Measurements from ENCODE around the gene CLIC6.
"Not testable (repeated sequence)": the region's sequence is repeated elsewhere in the genome, so short reads cannot be mapped to it uniquely, and the experiment has no call there.

The CLIC6 gene

GRCh38 chr21:34653522-34653921 is 15.3 kb upstream of the CLIC6 start:
- no peak overlapping the region for H3K4me3 ChIP-seq (ENCODE audit: extremely low read depth, insufficient read depth, low read length, poor library complexity, severe bottlenecking)
- H3K9me3 ChIP-seq (ENCODE audit: control insufficient read depth, low read length) = peaks cover 6% of the 10 kb centered on the region
- no peaks in the 10 kb centered on the region for H3K36me3 ChIP-seq (ENCODE audit: control insufficient read depth, insufficient read depth, low read length)
- WGBS, 2 experiments (ENCODE audit: insufficient coverage in 2 of 2) = 76 to 95% methylated on average over 3 to 5 of the region's 6 CpGs
- H3K4me1 ChIP-seq (ENCODE audit: control insufficient read depth, insufficient read depth, low read length, poor library complexity, severe bottlenecking) = no peaks in the 10 kb centered on the region
- no peak overlapping the region for H3K27ac ChIP-seq (ENCODE audit: low read depth, low read length, severe bottlenecking)

DNA sequence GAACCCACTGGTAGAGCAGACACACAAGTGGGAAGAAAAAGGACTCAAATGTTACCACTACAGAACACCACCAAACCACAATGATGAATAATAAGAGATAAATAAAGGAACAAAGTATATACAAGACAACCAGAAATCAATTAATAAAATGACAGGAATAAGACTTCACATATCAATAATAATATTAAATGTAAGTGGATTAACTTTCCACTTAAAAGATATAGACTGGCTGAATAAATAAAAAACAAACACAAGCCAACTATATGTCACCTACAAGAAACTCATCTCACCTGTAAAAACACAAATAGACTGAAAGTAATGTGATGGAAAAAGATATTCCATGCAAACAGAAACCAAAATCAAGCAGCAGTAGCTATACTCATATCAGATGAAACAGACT is 6.9 kb upstream of the CLIC6 start:
- H3K27ac ChIP-seq (ENCODE audit: low read depth, low read length, severe bottlenecking) = no peak overlapping the region
- no peaks in the 10 kb centered on the region for H3K9me3 ChIP-seq (ENCODE audit: control insufficient read depth, low read length)
- no peaks in the 10 kb centered on the region for H3K4me1 ChIP-seq (ENCODE audit: control insufficient read depth, insufficient read depth, low read length, poor library complexity, severe bottlenecking)
- H3K4me3 ChIP-seq (ENCODE audit: extremely low read depth, insufficient read depth, low read length, poor library complexity, severe bottlenecking) = no peak overlapping the region
- H3K36me3 ChIP-seq (ENCODE audit: control insufficient read depth, insufficient read depth, low read length) = no peaks in the 10 kb centered on the region

- no peak overlapping the region for H3K4me3 ChIP-seq (ENCODE audit: extremely low read depth, insufficient read depth, low read length, poor library complexity, severe bottlenecking)
- no peaks in the 10 kb centered on the region for H3K36me3 ChIP-seq (ENCODE audit: control insufficient read depth, insufficient read depth, low read length)
- no peak overlapping the region for H3K27ac ChIP-seq (ENCODE audit: low read depth, low read length, severe bottlenecking)
- 94 to 100% methylated on average over 2 of the region's 3 CpGs for WGBS, 2 experiments (ENCODE audit: insufficient coverage in 2 of 2)
- no peaks in the 10 kb centered on the region for H3K4me1 ChIP-seq (ENCODE audit: control insufficient read depth, insufficient read depth, low read length, poor library complexity, severe bottlenecking)
- no peaks in the 10 kb centered on the region for H3K9me3 ChIP-seq (ENCODE audit: control insufficient read depth, low read length)
Observed at GRCh38 chr21:34667761-34668160, 1.0 kb upstream of the CLIC6 start.

DNA sequence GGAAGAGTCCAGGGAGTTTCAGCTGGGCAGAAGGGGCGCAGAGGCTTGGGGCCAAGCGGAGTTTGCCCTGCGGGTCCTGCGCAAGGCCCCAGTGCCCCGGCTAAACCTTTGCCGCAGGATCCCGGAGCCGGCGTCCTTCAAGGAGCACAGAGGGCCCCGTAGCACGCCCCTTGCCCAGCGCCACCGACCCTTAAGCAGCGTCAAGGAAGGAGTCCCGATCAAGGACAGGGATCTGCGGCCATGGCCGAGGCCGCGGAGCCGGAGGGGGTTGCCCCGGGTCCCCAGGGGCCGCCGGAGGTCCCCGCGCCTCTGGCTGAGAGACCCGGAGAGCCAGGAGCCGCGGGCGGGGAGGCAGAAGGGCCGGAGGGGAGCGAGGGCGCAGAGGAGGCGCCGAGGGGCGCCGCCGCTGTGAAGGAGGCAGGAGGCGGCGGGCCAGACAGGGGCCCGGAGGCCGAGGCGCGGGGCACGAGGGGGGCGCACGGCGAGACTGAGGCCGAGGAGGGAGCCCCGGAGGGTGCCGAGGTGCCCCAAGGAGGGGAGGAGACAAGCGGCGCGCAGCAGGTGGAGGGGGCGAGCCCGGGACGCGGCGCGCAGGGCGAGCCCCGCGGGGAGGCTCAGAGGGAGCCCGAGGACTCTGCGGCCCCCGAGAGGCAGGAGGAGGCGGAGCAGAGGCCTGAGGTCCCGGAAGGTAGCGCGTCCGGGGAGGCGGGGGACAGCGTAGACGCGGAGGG is 520 bp downstream of the CLIC6 start:
- Histone ChIP-seq H3K27ac (ENCODE audit: low read depth, low read length, severe bottlenecking) (no peak overlapping the region), H3K4me3 (ENCODE audit: extremely low read depth, insufficient read depth, low read length, poor library complexity, severe bottlenecking) (peak overlapping the region; percentile 44), H3K36me3 (ENCODE audit: control insufficient read depth, insufficient read depth, low read length) (no peaks in the 10 kb centered on the region), H3K9me3 (ENCODE audit: control insufficient read depth, low read length) (no peaks in the 10 kb centered on the region), H3K4me1 (ENCODE audit: control insufficient read depth, insufficient read depth, low read length, poor library complexity, severe bottlenecking) (no peaks in the 10 kb centered on the region)
- WGBS, 2 experiments (ENCODE audit: insufficient coverage in 2 of 2) = 1 to 2% methylated on average over 55 to 68 of the region's 74 CpGs

- H3K4me1 ChIP-seq (ENCODE audit: control insufficient read depth, insufficient read depth, low read length, poor library complexity, severe bottlenecking); H3K27ac ChIP-seq (ENCODE audit: low read depth, low read length, severe bottlenecking); H3K36me3 ChIP-seq (ENCODE audit: control insufficient read depth, insufficient read depth, low read length); H3K9me3 ChIP-seq (ENCODE audit: control insufficient read depth, low read length): not testable (repeated sequence)
- 1% methylated on average over 27 to 31 of the region's 46 CpGs for WGBS, 2 experiments (ENCODE audit: insufficient coverage in 2 of 2)
- peak overlapping the region; percentile 44 for H3K4me3 ChIP-seq (ENCODE audit: extremely low read depth, insufficient read depth, low read length, poor library complexity, severe bottlenecking)
Observed at GRCh38 chr21:34669880-34670219, 1.1 kb downstream of the CLIC6 start.

- no peaks in the 10 kb centered on the region for H3K36me3 ChIP-seq (ENCODE audit: control insufficient read depth, insufficient read depth, low read length)
- H3K4me3 ChIP-seq (ENCODE audit: extremely low read depth, insufficient read depth, low read length, poor library complexity, severe bottlenecking) = peak overlapping the region; percentile 44
- WGBS, 2 experiments (ENCODE audit: insufficient coverage in 2 of 2) = 2% methylated on average over 45 to 64 of the region's 70 CpGs
- H3K27ac ChIP-seq (ENCODE audit: low read depth, low read length, severe bottlenecking) = no peak overlapping the region
- H3K9me3 ChIP-seq (ENCODE audit: control insufficient read depth, low read length) = no peaks in the 10 kb centered on the region
- H3K4me1 ChIP-seq (ENCODE audit: control insufficient read depth, insufficient read depth, low read length, poor library complexity, severe bottlenecking) = no peaks in the 10 kb centered on the region
Observed at GRCh38 chr21:34670220-34670961, 1.6 kb downstream of the CLIC6 start.

DNA sequence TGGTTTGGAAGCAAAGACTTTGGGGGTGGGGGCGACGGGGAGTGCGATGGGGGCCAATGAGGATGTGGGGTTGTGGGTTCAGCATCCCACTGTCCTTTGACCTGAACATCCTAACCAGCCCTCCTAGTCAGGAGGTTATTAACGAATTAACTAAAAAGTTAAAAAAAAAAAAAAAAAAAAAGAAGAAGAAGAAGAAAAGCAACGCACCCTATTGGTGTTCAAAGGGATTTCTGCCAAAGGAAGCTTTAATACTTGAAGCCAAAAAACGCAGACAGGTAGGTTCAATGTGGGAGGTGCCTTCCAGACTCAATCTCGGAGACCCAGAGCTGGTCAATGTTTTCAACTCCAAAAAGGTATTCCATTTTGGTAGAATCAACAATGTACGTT is 2.2 kb downstream of the CLIC6 start:
- Histone ChIP-seq H3K4me1 (ENCODE audit: control insufficient read depth, insufficient read depth, low read length, poor library complexity, severe bottlenecking) (no peaks in the 10 kb centered on the region), H3K9me3 (ENCODE audit: control insufficient read depth, low read length) (no peaks in the 10 kb centered on the region), H3K4me3 (ENCODE audit: extremely low read depth, insufficient read depth, low read length, poor library complexity, severe bottlenecking) (peak overlapping the region; percentile 44), H3K36me3 (ENCODE audit: control insufficient read depth, insufficient read depth, low read length) (no peaks in the 10 kb centered on the region), H3K27ac (ENCODE audit: low read depth, low read length, severe bottlenecking) (no peak overlapping the region)
- 26 to 33% methylated on average over 3 to 4 of the region's 8 CpGs for WGBS, 2 experiments (ENCODE audit: insufficient coverage in 2 of 2)

- WGBS, 2 experiments (ENCODE audit: insufficient coverage in 2 of 2) = 89% methylated on average over 1 of the region's 1 CpG; no CpG with 5 or more reads in 1 of the 2 experiments
- H3K4me1 ChIP-seq (ENCODE audit: control insufficient read depth, insufficient read depth, low read length, poor library complexity, severe bottlenecking) = no peaks in the 10 kb centered on the region
- H3K9me3 ChIP-seq (ENCODE audit: control insufficient read depth, low read length) = no peaks in the 10 kb centered on the region
- no peak overlapping the region for H3K4me3 ChIP-seq (ENCODE audit: extremely low read depth, insufficient read depth, low read length, poor library complexity, severe bottlenecking)
- no peaks in the 10 kb centered on the region for H3K36me3 ChIP-seq (ENCODE audit: control insufficient read depth, insufficient read depth, low read length)
- no peak overlapping the region for H3K27ac ChIP-seq (ENCODE audit: low read depth, low read length, severe bottlenecking)
Observed at GRCh38 chr21:34671462-34671861, 2.7 kb downstream of the CLIC6 start.

GRCh38 chr21:34671891-34672290 is 3.1 kb downstream of the CLIC6 start:
- H3K4me3 ChIP-seq (ENCODE audit: extremely low read depth, insufficient read depth, low read length, poor library complexity, severe bottlenecking) = no peak overlapping the region
- WGBS, 2 experiments (ENCODE audit: insufficient coverage in 2 of 2) = 76 to 80% methylated on average over 1 to 3 of the region's 4 CpGs
- no peak overlapping the region for H3K27ac ChIP-seq (ENCODE audit: low read depth, low read length, severe bottlenecking)
- H3K36me3 ChIP-seq (ENCODE audit: control insufficient read depth, insufficient read depth, low read length) = no peaks in the 10 kb centered on the region
- H3K9me3 ChIP-seq (ENCODE audit: control insufficient read depth, low read length) = no peaks in the 10 kb centered on the region
- H3K4me1 ChIP-seq (ENCODE audit: control insufficient read depth, insufficient read depth, low read length, poor library complexity, severe bottlenecking) = no peaks in the 10 kb centered on the region

DNA sequence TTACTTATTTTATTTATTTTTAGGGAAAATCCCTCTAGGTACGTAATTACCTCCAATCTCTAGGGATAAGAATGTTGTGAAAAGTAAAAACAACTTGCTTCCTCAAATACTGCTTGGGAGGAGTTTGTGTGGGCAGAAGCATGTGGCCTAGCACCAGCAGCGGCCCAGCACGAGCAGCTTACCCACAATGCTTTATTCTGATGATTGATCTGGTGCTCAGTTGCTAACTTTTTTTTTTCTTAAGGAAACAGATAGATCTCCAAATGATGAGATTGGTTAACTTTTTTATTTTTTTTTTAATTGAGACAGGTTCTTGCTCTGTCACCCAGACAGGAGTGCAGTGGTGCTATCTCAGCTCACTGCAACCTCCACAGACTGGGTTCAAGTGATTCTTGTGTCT is 4.2 kb downstream of the CLIC6 start:
- H3K36me3 ChIP-seq (ENCODE audit: control insufficient read depth, insufficient read depth, low read length) = no peaks in the 10 kb centered on the region
- H3K4me1 ChIP-seq (ENCODE audit: control insufficient read depth, insufficient read depth, low read length, poor library complexity, severe bottlenecking) = no peaks in the 10 kb centered on the region
- 94% methylated on average over 2 of the region's 3 CpGs; no CpG with 5 or more reads in 1 of the 2 experiments for WGBS, 2 experiments (ENCODE audit: insufficient coverage in 2 of 2)
- H3K9me3 ChIP-seq (ENCODE audit: control insufficient read depth, low read length) = no peaks in the 10 kb centered on the region
- H3K27ac ChIP-seq (ENCODE audit: low read depth, low read length, severe bottlenecking) = no peak overlapping the region
- H3K4me3 ChIP-seq (ENCODE audit: extremely low read depth, insufficient read depth, low read length, poor library complexity, severe bottlenecking) = no peak overlapping the region

GRCh38 chr21:34674468-34674867 is 5.7 kb downstream of the CLIC6 start:
- Histone ChIP-seq H3K36me3 (ENCODE audit: control insufficient read depth, insufficient read depth, low read length) (no peaks in the 10 kb centered on the region), H3K4me3 (ENCODE audit: extremely low read depth, insufficient read depth, low read length, poor library complexity, severe bottlenecking) (no peak overlapping the region), H3K9me3 (ENCODE audit: control insufficient read depth, low read length) (no peaks in the 10 kb centered on the region), H3K27ac (ENCODE audit: low read depth, low read length, severe bottlenecking) (no peak overlapping the region), H3K4me1 (ENCODE audit: control insufficient read depth, insufficient read depth, low read length, poor library complexity, severe bottlenecking) (no peaks in the 10 kb centered on the region)
